HG03432 (cell line): Measurements from ENCODE around the gene COL28A1.
A peak's percentile ranks its signal among the peaks of the same experiment; 100 is the strongest.
"Not testable (repeated sequence)": the region's sequence is repeated elsewhere in the genome, so short reads cannot be mapped to it uniquely, and the experiment has no call there.

ENCODE experiments used
- ATAC-seq: cut with Tn5 transposase; IDR thresholded peaks from one replicate; pipeline ENCODE4 v1.9.1; 2021; ENCODE audit warnings: mild to moderate bottlenecking, moderate library complexity; ENCODE audit not compliant: unreplicated experiment

Gene COL28A1

DNA sequence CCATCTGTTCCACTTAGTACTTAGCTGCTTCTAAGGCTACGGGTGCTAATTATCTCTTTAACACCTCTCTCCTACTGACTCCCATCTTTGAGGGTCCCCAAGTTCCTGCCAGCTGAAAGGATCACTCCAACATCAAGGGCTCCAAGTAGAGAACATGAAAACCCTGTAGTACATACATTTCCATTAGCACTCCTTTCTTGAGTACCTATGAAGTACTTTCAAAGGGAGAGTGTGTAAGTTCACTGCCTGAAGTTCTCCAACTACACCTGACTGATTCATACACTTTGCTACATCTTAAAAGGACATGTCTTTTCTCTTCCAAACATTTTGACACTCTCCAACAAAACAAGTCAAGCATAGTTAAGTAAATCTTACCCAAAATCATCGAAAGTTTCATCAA is 113.8 kb downstream of the COL28A1 start:
- no peak for ATAC-seq

DNA sequence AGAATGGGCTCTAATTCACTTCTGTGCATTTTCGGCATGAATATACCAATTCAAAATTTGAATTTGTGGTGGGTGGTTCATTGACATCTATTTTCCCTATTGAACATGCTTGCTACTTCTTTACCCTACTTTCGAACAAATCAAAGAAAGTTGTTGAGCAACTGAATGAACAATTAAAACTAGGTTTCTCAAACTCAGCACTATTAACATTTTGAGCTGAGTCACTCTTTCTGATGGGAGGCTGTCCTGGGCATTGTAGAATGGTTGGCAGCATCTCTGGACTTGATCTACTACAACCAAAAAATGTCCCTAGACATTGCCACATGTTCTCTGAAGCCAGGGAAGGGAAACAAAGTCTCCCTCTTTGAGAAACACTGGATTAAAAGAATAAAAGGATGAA is 116.7 kb downstream of the COL28A1 start:
- no peak for ATAC-seq

DNA sequence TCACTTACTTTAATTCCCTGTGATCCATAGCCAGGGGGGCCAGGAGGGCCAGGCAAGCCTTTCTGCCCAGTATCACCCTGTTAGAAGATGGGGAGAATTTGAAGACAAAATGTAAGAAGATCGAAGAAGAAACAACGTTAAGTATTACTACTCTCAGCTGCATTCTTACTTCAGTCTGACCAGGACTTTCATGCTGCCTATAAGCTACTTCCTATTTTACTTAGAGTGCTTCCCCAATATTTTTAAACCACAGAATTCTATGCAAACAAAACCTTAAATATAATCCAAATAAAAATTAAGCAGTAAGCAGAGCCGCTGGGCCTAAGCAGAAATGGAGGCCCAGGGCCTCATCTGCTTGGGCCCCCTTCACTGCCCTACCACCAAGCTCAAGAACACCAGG is 117.8 kb downstream of the COL28A1 start:
- ATAC-seq: no peak

DNA sequence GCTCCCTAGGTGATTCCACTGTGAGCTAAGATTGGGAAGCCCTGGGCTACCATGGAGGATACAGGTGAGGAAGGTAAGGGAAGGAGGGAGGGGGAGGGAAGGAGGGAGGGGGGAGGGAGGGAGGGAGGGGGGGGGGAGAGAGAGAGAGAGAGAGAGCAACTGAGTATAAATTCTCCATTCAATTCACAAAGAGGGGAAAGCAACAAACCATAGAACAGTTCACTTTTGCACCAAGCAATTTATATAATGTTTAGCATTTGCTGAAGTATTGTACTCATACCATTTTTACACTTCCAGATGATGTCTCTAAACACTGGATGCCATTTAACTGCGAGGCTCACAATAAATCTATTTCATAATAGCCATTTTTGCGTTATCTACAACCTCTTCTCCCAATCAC is 118.3 kb downstream of the COL28A1 start:
- ATAC-seq: no peak

DNA sequence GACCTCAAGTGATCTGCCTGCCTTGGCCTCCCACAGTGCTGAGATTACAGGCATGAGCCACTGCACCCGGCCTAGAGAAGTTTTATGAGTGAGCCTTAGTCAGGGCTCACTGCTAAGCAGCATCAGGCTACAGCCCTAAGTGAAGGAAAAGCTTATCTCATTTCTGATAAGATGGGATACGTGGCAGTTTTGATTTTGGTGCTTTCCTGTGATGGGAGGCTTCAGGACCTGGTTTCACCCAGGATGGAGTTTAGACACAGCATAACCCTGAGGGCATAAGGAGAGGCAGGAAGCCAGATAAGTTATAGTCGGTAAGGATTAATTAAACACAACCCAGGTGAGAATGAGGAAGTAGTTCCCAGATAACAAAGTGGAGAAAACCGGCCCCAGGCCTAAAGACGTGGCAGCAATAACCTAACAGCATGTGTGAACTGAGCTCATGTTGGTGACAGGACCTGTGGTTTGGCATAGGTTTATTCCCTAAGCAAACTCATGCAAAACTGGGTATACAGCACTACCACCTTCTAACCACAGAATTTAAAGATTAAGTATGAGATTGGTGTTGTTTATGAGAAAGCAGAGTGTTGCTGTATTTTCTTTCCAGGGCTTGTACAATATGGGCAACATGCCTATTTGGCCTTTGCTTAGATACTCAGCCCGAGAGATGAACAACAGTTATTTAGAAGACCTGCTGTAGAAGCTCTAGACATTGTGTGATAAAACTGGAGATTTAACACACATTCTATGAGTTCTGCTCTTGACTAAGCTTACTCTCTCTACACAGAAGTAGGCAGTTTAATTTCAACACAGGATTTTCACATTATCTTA is 119.4 kb downstream of the COL28A1 start:
- ATAC-seq: peak; percentile 53

DNA sequence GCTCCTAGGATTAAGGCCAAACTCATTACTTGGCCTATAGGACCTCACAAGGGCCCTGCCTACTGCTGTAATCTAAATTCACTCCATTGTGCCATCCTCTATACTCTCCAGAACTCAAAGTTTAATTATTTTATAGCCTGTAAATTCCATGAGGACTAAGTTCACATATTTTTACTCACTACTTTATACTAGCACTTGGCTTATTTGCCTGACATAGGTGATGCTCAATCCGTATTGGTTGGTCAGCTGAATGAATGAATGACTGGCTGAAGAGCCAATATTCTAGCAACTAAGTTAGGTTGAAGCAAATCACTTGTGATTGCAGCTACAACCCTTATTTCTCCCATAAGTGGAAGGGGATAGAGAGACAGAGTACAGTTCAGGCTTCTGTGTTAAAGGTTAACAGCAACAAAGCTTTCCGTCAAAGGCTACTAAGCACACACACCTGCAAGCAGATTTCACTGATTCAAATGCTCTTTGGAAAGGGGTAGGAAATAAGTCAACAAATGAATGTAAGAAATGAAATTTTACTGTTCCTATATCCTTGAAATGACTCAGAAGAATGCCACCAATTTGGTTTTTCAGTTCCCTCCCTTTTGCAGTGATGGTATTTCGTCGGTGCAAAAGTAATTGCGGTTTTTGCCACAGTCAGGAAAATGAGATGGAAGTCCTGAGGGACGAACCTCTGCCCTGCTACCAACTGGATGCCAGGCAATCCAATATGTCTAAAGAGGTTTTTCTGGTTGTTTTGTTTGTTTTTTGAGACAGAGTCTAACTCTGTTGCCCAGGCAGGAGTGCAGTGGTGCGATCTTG is 120.7 kb downstream of the COL28A1 start:
- ATAC-seq: no peak

DNA sequence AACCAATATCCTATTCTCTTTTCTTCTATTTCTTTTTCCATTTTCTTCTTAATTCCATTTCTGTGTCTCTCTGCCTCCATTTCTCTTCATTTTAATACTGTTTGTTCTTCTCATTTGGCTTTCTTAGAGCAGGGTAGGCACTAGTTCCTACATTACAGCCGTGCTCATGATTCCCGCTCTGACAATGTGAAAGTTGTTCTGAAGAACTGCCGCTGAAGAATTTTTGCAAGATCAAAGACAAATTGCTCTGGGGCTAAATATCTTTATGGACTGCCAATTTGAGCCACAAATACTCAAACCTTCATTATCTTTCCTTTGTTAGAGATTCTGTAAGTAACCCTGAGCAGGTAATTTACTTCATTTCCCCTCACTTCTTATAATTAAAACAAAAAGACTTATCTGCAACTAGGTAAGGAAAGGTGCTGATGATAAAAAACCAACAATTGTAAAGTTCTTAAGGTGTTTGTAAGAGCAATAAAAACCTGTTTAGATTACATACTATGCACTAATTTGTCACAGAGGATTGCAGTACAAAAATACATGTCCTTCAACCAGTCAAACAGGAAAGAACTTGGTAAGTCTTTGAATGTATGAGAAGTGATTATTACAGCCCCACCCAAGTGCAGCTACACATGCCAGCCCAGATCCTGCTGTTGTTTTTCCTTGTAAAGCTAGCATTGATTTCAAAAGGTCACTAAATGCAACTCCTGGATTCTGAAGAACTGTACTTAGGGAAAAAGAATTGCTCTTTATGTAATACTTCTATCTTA is 127.5 kb downstream of the COL28A1 start:
- no peak for ATAC-seq

DNA sequence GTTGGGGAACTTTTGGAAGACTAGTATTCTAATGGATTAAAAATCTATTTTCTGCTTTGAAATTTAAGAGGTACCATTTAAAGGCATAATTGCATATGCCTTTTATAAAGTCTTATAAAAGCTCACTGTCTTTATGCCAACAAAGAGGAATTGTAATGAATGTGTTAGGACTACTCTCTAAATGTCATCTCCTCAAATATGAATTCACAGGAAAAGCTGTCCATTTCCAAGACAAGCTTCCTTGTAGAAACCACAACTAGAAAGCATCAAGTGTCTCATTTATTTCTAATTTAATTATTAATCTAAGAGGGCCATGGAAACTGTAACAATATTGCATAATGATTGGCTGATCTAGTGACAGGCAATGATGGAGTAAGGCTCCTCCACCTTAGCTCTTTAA is 130.2 kb downstream of the COL28A1 start:
- ATAC-seq: no peak

DNA sequence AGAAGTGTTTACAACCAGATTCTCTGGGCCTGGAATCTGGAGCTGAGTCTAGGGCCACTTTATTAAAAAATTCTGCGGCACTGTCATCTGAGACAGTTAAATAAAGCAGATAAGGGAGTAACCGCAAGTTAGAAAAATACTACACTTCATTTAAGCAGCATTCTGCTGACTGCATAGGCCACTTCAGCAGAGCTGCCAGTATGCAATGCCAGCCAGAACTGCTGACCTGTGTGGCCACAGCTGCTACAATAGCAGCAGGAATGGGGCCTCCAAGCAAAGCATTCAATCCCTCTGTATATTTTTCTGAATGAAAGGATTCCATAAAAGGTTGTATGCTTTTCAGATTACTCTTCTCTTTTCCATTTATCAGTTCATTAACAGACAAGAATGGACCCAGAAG is 136.0 kb downstream of the COL28A1 start:
- ATAC-seq: no peak

DNA sequence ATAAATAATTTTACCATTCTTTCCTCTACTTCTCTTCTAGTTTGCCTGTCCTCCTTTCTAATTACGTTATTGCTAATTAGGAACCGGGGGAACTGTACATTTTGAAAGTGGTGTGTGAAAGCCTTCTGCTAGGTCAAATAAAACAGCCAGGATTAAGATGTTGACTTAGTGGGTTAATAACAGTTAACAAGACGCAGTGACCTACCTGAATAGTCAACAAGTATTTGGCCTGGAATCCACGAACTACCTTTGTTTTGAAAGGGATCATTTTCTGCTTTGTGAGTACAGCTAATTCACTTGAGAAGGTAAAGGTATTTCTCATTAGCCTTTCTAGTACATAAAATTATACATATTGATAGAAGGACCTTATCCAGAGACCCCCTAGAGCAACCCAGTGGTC is 139.9 kb downstream of the COL28A1 start:
- no peak for ATAC-seq

DNA sequence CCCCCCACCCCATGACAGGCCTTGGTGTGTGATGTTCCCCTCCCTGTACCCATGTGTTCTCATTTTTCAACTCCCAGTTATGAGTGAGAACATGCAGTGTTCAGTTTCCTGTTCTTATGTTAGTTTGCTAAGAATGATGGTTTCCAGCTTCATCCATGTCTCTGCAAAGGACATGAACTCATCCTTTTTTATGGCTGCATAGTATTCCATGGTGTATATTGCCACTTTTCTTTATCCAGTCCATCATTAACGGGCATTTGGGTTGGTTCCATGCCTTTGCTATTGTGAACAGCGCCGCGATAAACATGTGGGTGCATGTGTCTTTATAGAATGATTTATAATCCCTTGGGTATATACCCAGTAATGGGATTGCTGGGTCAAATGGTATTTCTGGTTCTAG is 147.5 kb downstream of the COL28A1 start:
- not testable (repeated sequence) for ATAC-seq

DNA sequence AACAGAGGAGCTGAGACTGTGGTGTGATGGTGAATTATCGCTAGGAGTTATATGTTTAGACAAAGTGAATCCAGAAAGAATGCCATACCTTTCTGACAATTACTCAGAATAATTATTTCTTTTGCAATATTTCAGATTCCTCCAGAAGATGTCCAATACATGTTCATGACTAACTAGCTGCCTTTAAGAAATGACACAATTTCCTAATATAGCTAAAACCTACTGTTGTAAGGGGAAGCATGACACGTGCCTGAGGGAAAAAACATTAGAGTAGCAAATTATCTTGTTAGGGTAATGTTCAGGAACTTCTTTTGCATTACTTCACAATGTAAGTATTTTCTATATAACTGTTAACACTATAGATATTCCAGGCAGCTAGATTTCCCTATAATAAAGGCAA is 150.3 kb downstream of the COL28A1 start:
- no peak for ATAC-seq

DNA sequence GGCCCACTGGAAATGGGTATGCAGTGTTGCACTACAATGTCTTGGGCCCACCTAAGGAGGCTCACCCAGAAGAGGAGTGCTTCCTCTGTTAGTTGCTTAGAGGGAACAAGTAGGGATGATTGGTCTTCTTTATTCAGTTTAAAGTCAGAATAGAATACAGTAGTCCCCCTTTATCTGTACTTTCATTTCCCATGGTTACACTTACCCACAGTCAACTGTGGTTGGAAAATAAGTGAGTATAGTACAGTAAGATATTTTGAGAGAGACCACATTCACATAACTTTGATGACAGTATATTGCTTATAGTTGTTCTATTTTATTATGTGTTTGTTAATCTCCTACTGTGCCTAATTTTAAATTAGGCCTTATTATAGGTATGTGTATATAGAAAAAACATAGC is 151.4 kb downstream of the COL28A1 start:
- no peak for ATAC-seq

DNA sequence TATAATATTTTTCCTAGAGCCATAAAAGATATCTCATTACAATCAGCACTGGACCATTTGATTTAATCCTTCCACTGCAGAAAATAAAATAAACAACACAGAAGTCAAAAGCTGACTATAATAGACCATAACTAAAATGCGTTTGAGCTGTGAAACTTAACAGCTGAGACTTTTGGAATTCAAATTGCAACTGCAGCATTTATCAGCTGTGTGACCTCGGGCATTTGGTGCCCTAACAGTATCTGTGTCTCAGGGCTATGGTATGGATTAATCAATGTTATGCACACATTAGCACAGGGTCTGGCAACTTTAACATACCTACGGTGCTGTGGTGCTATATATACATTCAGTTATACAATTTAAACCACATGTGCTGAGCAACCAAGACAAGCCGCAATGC is 160.1 kb downstream of the COL28A1 start:
- no peak for ATAC-seq

DNA sequence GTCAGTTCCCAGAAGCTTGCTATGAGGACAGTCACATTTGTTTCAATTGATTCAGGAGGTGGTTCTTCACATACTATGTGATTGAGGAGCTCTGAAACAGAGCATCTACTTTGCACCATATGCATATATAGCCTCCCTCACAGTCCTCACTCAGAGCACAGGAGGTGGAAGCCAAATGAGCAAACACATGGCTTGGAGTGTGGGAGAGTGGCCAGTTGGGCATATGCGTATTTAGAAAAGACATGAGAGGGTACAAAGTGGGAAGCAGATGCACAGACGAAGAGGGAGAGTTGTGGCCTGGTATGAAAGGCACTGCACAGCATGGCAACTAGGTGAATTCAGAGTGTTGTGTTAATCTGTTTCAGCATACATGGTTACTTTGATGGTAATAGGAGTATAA is 165.6 kb downstream of the COL28A1 start:
- ATAC-seq: no peak

DNA sequence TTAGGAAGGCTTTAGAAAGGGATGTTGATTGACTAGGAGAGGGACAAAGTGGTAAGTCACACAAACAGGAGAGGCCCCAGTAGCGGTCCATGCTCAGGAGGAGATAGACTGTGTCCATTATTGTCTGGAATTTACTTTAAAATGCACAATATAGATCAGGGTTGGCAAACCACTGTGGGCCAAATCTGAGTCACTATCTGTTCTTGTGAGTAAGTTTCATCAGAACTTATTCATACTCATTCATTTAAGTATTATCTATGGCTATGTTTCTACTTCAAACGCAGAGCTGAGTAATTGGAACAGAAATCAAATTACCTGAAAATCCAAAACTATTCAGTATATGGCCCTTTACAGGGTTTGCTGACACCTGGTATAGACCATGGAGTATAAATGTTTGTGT is 166.5 kb downstream of the COL28A1 start:
- ATAC-seq: no peak

DNA sequence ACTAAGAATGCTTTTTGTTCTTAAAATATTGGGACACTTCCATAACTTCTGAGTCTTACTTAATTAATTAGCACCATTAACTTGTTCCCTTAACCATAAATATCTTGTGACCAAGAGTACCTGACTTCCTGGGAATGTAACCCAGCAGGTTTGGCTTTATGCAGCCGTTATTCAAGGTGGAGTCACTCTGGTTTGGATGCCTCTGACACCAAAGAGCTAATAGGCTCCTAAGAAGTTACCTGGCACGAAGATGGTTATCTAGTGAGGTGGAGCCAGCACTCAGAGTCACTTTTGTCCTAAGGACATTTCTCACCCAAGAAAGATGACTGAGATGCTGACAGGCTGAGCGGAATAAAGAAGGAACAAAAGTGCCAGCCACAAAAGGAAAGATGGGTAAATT is 181.0 kb downstream of the COL28A1 start:
- ATAC-seq: no peak

DNA sequence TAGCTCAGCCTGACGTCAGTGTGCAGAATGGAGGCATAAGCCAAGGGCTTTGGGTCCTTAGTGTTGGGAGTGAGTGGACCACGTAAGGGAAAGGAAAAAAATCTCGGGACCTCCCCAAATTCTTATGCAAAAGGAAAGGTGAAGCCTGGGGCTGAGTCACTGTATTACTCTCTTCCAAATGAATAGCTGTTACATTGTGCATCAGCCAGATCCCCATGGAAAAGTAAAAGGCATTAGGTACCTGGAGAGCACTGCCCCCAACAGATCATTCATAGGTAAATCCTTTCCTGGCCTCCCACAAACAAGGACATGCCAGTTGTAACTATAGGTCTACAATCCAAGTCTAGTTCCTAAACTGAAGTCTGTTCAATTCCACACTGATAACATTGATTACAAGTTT is 182.8 kb downstream of the COL28A1 start:
- no peak for ATAC-seq

DNA sequence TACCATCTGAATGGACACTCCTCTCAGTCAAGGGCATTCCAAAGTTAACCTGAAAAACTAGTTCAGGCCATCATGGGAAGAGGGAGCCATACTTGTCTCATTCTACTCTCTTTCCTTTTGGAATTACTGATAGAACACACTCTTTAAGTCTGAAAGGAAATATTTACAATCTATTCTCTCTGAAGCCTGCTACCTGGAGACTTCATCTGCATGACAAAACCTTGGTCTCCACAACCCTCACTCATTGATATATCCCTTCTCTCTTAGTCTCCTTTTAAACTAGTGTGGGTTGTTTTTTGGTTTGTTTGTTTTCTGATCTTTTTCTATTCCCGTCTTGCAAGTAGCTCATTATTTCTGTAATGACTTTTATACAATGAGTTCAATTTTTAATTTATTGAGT is 183.8 kb downstream of the COL28A1 start:
- ATAC-seq: no peak

DNA sequence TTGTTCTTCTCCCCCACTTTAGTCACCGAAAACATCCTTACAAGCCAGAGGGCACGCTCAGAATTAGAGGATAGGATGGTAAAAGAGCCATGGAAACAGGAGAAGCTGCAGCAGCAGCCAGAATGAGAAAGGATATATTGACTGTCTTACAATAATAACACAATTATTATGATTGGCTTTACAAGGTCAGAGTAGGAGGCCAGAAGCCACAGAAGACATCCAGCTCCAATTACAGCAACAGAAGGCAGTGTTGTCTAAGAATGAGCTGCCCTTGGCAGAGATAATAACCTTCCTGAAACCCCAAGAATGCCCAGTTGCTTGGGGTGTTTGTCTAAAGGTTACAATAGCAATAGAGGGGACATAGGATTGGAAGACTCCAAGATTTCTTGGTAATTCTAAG is 184.5 kb downstream of the COL28A1 start:
- ATAC-seq: no peak

DNA sequence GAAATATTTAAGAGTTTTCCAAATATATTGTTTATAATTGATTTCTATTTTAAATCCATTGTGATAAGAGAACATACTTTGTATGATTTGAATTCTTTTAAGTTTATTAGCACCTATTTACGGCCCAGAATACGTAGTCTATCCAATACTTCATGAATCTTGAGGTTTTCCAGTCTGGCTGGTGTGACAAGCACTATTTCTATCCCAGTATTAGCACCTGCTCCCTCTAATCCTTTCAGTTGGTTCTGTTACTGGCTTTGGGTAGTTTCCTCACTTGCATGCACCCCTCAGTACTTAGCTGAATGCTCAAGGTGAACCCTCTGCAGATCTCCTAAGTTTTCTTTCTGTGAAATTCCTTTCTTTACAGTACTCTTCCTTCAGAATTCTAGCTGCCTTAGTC is 186.5 kb downstream of the COL28A1 start:
- ATAC-seq: no peak

DNA sequence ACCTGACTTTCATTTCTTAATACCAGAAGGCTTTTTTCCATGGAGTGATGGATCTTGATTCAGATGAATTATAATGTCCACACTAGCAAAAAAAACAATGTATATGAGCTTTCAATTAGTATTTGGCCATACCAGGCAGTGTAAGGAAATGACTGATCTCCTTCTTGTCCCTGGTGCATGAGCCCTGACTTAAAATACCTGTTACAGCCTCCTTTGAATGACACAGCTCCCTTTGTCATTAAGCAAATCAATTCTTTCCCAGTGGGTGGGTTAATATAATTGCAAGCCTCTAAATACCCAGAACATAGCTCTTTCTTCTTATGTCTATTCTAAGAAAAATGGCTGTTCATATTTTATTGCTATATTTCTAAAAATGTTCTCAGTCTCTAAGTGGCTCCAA is 188.6 kb downstream of the COL28A1 start:
- ATAC-seq: no peak
